NCI-H187 treated with DMSO at 0.1 percent for 48 hours (cell line): ENCODE results near the gene PLGRKT.
"Not testable (repeated sequence)": the region's sequence is repeated elsewhere in the genome, so short reads cannot be mapped to it uniquely, and the experiment has no call there.

Source experiments
- DNase-seq: peaks from one replicate; lab custom pipeline; 2025; lab: John Stamatoyannopoulos, UW

Gene PLGRKT

DNA sequence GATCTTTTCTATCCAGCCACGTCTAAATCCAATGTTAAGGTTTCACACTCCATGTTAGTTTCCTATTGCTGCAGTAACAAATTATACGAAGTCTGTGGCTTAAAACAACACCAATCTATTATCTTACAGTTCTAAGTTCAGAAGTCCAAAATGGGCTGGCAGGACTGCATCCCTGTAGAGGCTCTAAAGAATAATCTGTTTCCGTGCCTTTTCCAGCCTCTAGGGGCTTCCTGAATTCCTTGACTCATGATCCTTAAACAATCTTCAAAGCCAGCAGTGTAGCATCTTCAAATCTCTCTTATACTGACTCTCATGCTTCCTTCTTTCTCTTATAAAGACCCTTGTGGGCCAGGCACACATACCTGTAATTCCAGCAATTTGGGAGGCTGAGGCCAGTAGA lies 6.8 kb downstream of the PLGRKT start:
- no peak for DNase-seq

DNA sequence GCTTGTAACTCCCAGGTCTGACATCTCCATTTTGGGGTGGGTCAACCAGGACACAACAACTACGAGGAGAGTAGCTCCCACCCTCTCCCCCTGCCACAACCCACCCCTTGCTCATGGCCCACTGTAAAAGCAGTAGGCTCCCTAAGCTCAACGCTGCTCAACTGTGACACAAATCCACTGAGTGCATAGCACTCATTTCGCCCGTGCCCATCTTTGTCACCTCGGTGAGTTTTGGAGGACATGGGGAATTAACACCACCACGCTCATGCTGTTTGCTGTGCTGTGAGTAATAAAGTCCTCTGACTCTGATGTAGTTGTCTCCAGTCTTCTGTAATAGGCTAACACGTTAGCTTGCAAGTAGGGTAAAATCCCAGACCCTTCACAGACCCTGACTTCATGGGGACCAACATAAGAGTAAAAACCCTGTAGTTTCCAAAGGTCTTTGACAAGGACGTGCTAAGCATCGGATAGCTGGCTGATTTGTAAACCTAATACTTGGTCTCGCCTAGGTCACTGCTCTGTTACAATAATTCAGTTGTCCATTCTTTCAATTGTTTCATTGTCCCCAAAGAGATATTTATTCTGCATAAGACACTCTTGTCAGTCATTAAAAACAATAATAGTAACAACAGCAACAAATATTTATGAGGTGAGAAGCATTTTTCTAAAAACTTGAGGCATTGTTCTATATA lies 7.7 kb downstream of the PLGRKT start:
- no peak for DNase-seq

DNA sequence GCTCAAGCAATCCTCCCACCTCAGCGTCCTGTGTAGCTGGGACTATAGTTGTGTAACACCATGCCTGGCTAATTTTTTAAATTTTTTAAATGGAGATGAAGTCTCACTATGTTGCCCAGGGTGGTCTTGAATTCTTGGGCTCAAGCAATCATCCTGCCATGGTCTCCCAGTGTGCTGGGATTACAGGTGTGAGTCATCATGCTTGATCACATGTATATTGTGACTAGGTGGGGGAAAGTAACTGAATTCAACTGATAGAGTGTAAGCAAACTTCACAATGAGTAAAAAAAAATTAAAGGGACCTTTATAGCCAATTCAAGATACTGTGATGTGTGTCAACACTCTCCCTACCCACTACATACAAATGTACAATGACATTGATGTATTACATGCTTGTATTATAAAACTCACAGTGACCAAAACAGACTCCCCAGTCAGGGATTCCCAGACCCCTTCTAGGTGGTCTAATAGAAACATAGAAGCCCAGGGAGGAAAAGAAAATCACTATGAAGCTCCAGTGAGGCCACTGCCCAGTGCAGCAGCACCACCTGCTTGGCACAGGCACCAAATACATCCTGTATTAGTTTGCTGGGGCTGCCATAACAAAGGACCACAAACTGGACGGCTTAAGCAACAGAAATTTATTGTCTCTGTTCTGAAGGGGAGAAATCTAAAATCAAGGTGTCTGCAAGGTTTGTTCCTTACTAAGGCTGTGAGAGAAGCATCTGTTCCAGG lies 8.8 kb downstream of the PLGRKT start:
- DNase-seq: no peak

DNA sequence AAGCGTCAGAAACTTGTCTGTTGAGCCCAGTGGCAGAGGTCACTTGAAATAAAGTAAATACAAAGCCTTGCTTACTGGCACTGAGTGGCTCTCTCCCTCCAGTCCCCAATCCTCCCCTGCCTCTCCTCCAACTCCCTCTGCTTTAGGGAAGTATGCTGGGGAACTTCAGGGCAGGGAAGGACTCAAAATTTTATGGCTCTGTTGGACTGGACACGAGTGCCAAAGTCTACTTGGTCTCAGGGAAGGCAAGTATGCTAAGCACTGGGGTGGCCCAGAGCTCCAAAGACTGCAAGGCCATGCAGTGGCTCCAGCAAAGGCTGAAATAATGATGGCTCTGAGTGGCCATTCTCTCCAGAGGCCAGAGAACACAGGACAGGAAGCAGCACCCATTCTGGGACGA lies 9.6 kb downstream of the PLGRKT start:
- no peak for DNase-seq

DNA sequence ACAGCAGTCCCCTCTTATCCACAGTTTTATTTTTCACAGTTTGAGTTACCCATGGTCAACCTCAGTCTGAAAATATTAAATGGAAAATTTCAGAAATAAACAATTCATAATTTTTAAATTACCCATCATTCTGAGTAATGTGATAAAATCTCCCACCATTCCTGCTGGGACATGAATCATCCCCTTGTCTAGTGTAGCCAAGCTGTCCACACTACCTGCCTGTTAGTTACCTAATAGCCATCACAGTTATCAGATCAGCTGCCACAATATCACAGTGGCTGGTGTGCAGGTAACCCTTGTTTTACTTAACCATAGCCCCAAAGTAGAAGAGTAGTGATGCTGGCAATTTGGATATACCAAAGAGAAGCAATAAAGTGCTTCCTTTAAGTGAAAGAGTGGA lies 10.7 kb downstream of the PLGRKT start:
- no peak for DNase-seq

DNA sequence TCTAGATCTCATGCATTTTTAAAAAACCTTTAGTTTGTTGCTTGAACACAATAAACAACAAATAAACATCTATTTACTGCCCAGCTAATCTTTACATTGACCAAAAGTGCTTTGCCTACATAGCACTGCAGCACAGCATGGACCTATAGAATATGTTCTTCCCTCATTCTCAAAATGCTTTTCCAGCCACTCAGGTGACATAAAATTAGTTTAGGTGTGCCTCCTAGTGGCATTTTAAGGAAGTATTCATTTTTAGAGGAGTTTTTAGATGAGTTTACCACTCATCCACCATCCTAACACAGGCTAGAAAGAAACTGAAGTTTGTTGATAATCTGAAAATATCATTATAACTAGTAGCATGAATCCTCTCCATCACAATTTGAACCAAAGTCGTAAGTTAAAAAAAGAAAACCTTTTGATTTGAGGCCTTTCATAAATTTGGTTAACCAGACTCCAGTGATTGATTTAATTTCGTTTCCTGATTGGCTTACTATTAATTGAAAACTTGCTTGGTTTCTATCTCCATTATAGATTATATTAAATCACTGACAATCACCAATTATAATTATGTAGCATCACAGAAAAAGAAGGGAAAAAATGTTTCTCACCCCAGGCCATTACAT lies 12.6 kb downstream of the PLGRKT start:
- no peak for DNase-seq

DNA sequence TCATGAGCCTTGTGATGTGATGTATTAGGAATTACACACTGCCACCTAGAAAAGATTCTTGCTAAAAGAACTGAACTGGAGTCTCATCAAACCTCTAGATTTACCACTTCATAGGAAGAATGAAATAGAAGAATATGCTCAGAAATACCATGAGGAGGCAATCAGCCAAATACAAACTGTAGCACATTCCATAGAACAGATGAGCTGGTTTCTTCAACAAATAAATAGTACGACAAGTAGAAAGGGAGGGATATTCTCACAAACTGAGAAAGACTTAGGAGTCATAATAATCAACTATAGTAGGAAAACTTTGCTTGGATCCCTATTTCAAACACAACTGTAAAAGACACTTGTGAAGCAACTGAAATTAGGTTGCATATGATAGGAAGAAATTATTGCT lies 15.4 kb downstream of the PLGRKT start:
- no peak for DNase-seq

DNA sequence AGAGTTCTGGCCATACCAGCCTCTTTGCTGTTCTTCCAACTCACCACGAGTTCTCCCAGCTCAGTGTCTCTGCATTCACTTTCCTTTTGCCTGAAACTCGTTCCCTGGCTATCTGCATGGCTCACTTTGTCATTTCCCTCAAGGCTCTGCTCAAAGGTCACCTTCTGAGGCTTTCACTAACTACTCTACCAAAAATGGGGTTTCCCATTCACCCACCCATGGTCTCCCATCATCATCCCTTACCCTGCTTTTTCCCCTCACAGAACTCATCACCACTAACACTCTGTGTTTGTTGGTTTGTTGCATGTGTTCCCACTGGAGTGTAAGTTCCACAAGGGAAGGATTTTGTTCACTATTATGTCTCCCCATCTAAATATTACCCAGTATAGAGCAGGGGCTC lies 16.6 kb downstream of the PLGRKT start:
- no peak for DNase-seq

DNA sequence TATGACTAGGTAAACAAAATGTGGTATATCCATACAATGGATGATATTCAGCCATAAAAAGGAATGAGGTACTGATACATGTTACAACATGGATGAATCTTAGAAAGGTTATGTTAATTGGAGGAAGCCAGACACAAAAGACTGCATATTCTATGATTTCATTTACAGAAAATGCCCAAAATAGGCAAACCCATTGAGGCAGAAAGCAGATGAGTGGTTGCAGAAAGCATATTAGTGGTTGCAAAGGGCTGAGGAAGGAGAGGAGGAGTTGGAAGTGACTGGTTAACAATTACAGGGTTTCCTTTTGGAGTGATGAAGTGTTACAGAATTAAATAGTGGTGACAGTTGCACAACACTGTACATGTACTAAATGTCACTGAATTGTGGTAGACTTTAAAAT lies 17.7 kb downstream of the PLGRKT start:
- DNase-seq: no peak

DNA sequence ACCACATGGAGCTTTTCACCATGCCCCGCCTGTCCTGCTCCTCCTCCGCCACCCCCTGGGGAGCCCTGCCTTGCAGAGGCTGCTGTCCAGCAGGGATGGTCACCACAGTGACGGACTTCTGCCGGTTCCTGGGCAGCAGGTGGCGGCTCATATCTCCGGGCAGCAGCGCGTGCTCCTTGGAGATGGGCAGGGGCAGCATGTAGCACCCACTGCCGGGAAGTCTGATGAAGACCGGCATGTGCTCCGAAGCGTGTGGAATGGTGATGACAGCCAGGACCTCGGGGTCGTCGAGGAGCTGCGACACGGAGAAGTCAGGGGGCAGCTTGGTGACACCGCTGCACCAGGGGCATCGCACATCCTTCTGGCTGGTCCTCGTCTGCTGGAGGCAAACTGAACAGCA lies 19.2 kb downstream of the PLGRKT start:
- DNase-seq: no peak

DNA sequence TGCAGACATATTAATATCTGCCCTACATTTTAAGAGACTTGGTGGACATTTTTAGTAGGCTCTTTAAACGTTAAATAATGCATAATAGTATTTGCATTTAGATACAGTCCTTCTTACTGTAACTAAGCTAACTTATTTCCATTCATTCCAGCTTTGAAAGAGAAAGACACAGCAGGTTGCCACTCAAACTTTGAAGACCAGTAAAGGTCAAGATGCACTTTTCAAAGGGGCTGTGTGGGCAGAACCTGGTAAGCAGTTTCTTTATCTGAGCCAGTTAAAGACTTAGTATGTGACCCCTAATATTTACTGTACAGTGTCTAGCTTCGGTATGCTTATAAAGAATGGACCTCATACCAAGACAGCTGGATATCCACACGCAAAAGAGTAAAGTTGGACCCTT lies 20.8 kb downstream of the PLGRKT start:
- DNase-seq: no peak

DNA sequence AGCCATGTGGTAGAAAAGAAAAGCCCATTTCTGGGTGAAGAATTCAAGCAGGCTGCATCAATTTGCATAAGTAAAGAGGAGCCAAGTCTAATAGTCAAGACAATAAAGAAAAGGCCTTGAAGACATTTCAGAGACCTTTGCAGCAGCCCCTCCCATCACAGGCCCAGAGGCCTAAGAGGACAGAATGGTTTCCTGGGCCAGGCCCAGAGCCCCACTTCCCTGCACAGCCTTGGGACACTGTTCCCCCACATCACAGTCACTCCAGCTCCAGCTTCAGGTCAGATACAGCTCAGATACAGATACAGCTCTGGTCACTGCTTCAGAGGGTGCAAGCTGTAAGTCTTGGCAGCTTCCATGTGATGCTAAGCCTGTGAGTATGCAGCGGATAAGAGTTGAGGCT lies 29.1 kb downstream of the PLGRKT start:
- DNase-seq: no peak

DNA sequence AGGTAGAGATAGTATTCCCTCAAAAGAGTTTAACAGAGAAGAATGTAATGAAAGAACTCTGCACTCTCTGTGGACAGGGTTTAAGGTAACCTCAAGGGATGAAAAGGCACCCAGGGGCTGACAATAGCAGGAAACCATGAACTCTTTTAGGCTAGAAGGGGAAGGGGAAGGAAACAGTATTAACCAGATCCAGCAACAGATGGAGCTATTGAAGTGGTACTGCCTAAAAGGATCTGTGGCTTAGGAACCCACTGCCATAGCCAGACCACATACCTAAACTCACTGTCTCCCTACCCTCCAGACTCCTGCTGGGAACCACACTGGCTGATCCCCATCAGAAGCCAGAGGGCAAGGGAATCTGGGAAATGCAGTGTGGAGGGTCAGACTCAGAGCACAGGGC lies 35.5 kb downstream of the PLGRKT start:
- no peak for DNase-seq

DNA sequence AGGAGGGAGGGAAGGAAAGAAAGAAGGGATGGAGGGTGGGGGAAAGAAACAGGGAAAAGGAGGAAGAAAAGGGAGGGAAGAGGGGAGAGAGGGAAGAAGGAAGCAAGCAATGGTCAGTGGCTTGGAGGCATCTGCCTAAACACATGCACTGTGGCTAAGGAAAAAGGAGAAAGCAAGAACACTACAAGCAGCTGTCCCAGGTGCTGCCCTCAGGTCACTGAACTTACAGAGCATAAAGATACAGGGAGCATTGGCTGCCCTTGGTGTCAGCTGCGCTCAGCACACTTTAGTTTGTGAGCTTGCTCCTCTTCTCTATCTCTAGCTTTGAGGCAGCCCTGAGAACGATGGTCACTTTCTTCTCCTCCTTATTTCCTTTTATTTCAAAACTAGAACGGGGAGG lies 40.2 kb downstream of the PLGRKT start:
- DNase-seq: not testable (repeated sequence)

DNA sequence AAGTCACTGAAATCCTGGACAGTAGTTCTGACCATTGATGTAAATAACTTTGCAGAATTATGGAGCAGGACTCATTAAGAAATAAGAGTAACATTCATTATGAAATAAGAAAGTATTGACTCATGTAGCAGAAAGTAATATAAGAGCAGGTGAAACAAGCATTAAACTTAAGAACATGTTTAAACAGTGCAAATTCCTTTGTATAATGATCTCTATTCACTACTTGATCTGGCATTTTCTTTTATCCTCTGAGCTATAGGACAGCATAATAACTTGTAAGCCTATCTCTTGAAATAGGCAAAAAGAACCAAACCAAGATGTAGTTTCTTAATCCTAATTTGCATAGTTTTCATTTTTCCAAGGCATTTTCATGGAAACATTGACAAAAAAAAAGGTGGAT lies 42.3 kb downstream of the PLGRKT start:
- DNase-seq: no peak

DNA sequence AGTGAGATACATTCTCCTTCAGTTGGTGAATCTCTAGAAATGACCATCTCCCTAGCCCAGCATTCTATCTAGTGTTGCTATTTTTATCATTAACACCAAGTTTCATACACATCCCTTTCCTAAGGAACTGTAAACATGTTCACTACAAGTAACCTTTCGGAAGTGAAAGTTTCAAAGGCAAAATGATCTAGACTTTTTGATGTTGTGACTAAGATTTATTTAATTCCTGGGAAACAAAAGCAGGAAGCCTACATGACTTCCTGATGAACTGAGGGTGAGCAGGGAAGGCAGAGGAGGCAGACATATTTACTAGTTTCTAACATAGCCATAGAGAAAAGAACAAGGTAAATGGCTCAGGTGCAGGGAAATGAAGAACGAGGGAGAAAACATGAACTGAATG lies 43.7 kb downstream of the PLGRKT start:
- DNase-seq: not testable (repeated sequence)

DNA sequence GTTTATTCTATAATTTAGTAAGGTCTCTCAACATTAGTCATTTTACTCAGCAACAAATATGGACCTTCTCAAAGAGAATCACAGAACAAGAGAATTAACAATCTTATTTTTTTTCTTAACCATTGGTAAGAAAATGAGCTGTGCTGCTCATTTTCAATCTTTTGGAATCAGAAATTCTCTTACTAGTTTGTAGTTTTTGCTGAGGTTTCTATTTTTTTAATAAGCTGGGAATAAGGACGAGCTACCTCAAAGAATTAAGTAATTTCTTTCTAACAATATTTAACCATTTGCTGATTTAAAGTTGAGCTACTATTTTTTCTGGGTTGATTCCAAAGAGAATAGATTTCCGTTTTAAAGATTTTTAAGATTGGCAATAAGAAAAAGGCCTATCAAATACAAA lies 44.2 kb downstream of the PLGRKT start:
- no peak for DNase-seq

DNA sequence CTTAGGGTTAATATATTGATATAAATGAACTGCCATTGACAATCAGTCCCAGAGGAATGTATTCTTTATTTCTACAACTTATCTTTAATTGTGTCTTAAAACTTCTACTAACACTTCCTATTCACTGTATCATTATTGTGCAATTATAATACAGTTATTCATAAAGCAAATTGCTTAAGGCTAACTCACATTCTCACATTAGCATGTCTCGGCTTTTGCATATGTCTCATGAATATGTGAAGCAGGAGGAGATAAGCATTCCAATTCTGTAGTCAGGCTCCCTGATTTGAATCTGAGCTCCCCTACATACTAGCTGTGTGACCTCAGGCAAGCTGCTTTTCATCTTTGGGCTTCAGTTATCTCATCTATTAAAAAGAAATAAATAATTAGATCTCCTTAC lies 45.4 kb downstream of the PLGRKT start:
- no peak for DNase-seq

DNA sequence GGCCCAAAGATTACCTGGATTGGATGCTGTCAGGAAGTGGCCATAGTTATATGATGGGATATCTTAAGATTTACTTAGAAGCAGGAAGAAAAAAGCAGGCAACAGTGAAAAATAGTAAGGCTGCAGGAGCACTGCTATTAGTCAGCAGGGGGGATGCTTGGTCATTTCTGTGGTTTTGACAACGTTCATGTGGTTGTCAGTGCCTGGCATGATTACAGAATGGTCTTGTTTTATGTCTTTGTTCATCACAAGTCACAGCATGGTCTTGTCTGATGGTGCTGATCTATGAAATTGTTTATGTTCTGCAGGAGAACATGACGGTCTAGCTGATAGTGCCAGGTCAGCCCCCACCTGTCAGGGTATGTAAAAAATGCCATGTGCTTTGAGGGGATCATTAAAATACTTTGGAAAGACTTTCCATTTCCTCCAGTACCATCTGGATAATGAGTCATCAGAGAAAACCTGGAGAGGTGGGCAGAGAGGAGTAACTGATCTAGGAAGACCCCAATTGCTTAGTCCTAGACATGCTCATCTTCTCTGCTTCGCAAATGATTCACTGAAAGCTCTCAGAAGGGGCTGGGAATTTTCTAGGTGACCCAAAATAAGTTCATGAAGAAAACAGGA lies 48.5 kb downstream of the PLGRKT start:
- no peak for DNase-seq

DNA sequence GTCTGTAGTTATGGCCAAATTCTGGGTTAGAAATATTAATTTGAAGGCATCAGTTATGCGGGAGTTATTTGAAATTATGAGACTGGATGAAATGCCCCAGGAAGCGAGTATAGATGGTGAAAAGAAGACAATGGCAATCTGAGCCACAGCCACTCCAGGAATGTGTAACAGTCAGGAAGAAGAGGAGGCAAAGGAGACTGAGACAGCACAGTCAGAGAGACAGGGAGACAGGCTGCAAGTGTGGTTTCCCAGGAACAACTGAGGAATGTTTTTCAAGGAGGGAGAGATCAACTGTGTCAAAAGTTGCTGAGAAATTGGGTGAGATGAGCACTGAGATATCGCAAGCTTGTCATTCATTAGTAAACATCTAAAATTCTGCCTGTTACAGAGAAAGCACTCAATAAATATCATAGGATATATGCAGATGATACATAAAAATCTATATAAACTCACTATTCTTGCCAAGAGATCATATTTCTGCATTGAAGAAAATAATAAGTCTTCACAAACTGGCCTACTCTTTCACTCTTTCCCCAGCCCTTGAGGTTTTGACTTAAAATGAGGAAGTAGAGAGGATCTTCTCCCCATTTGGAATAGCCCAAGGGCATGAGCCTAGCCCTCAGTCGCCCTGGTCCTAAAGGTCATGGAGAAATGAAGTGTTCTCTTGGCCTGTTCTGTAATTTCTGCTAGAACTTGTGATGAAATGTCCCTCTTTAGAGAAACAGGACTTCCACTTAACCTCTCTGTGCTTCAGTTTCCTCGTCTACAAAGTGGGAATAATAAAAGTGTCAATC lies 49.5 kb downstream of the PLGRKT start:
- no peak for DNase-seq

DNA sequence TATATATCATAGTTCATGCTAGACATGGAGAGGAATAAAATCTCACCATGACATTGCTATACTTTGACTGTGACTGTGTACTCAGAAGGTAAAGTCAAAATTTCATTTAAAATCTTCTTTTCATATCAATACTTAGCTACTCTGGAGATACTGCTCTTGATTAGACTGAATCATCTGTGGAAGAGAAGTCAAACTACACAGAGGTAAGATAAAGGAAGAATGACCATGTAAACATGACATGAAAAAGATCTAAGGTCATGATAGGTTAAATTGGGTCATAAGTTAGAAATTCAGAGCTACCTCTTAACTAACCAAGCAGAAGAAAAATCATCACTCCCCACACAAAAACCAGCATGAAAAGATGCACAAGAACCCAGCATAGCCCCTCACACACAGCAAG lies 53.3 kb downstream of the PLGRKT start:
- no peak for DNase-seq

DNA sequence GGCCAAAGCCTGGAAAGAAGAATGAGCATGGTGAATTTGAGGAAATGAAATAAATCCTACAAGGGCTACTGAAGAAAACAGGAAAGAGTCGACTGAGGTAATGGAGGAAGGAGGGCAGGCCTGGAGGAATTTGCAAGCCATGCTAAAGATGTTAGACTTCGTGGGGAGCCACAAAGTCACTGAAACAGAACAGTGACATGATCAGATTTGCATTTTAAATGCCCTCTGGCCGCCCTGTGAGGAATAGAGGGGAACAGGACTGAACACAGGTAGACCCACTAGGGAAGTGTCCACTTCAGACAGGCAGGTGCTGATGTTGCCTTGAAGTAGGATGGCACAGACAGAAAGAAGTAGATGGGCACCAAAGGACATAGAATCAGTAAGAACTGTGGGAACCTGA lies 55.2 kb downstream of the PLGRKT start:
- DNase-seq: no peak
